Transverse colon (tissue), 4 donors: ENCODE data around the gene SLC35F2.

Experiments
- CTCF ChIP-seq, 5 experiments: fragments of 200-600 bp in 3 of 5; fragments of 450-650 bp in 2 of 5; sonication (generic) in 3 of 5; IDR thresholded peaks; 1 replicate in 2 of 5; 2 replicates in 3 of 5; pipeline ENCODE4 v1.5.1; 2016 to 2017; ENCODE audit warnings: antibody characterized with exemption in 5 of 5, inconsistent platforms in 3 of 5, mild to moderate bottlenecking in 2 of 5, moderate library complexity in 1 of 5
- POLR2A ChIP-seq: fragments of 450-650 bp; IDR thresholded peaks from one replicate; pipeline ENCODE4 v1.6.1; 2016; ENCODE audit warnings: antibody characterized with exemption, mild to moderate bottlenecking, moderate library complexity
- POLR2AphosphoS5 ChIP-seq, 3 donors: sonication (generic); formaldehyde crosslinking; IDR thresholded peaks; one replicate each; pipeline ENCODE4 v1.6.1; 2016; ENCODE audit warnings: antibody characterized with exemption in 3 of 3

GRCh38 chr11:107908211-107908610 lies 49.6 kb upstream of the SLC35F2 start:
- no peak for TF ChIP-seq CTCF (IDR thresholded peaks at IDR 0.05)
- no peak for TF ChIP-seq POLR2A
- no peak for TF ChIP-seq POLR2AphosphoS5 (IDR thresholded peaks at IDR 0.05)
